HG03064 (cell line): ENCODE results near the gene HEATR1.
"Not testable (repeated sequence)": the region's sequence is repeated elsewhere in the genome, so short reads cannot be mapped to it uniquely, and the experiment has no call there.

Source experiments
- ATAC-seq: cut with Tn5 transposase; IDR thresholded peaks from one replicate; pipeline ENCODE4 v1.9.1; 2021; ENCODE audit warnings: low read depth; ENCODE audit not compliant: unreplicated experiment

The HEATR1 gene

DNA sequence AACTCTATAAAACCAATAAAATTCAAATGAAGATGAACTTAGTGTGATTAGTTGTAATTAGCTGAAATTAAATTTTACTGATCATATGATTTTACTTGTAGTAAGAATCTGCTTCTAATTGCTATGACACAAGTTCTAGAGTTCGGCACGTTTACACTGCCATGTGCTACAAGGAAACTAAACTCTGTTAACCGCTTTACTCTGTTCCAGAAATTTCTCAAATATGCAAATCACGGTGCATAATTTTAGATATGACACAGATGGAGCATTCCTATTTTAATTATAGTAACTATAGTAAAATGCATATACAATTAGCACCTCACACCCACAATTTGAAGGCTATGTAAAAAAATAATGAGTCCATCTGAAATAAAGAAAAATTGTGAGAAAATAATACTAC, 14.8 kb downstream of the HEATR1 start:
- ATAC-seq: no peak

DNA sequence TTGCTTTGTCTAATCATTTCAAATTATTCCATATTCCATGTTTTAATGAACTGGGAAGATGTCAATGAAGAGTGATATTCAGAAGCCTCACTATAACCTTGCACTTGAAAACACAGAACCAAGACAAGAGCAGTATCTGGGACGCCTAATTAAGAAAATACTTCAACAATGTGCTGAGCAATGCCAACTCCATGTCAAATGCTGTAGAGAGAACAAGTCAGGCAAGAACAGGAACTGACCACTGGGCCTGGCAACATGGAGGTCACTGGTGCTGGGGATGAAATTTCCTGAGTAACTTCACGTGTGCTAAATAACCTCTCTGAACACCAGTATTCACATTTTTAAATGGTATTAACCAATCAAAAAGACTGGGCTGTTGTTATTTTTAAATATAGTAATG, 22.8 kb downstream of the HEATR1 start:
- ATAC-seq: no peak

DNA sequence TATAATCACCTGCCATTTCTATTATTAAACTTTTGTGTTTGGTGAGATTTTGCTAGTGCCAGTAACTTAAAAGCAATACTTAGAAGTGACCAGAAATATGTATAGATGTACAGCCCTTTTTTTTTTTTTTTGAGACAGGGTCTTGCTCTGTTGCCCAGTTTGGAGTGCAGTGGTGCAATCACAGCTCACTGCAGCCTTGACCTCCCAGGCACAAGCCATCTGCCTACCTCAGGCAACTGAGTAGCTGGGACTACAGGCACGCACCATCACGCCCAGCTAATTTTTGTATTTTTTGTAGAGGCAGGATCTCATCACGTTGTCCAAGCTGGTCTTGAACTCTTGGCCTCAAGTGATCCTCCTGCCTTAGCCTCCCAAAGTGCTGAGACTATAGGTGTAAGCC, 23.9 kb downstream of the HEATR1 start:
- ATAC-seq: not testable (repeated sequence)

DNA sequence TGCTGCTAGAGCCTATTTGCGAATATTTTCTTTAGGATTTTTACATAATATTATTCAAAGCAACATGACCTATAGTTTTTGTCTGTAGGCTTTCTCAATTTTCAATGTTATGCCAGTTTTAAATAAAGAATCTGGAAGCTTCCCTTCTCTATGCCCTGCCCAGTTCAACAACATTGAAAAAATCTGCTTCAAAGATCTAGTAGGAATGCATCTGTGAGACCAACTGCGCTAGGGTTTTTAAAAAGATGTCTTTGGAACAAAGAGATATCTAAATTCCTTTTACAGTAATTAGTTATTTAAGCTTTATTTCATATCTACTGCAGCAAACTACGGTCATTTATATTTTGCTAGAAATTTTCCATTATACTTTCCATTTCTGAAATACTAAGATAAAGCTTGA, 25.7 kb downstream of the HEATR1 start:
- no peak for ATAC-seq

DNA sequence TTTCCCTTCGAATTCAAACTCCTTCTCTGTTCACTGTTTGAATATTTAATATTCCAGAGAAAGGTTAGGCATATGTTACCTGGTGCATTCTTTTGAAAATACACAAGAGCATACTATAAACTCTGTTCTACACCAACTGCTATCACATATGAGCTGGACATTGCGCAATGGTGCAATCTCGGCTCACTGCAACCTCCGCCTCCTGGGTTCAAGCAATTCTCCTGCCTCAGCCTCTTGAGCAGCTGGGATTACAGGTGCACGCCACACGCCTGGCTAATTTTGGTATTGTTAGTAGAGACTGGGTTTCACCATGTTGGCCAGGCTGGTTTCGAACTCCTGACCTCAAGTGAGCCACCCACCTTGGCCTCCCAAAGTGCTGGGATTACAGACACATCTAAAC, 27.3 kb downstream of the HEATR1 start:
- not testable (repeated sequence) for ATAC-seq

DNA sequence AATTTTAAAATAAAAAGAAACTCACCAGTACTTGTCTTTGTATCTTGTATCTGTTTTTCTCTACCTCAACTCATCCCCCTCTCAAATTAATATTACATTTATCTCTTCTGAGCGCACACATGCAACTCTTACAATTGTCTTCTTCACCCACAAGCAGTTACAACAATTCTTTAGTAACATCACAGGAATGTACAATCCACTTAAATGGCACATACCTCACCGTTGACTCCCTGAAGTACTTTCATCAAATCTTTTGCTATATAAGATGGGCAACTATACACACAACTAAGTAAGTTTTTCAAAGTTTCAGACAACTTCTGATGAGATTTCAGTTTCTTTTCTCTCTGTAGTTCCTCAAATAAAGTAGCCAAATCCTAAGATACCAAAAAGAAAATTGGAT, 28.3 kb downstream of the HEATR1 start:
- ATAC-seq: no peak

DNA sequence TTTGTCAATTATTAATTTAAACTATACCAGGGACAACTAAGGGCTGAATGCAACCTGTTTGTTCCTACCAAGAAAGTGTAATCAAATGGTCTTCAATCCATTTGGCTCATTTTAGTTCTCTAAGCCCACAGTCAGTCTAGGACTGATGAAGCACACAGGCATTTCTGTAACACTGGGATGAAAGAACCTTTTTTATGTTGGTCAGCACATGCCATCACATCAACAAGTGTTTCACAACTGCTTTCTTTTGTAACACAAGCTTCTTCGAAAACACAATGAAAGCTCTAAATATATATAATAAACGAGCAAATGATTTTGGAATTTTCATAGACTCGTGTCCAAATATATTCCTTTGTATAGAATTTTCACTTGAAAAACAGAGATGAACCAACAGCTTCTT, 28.8 kb downstream of the HEATR1 start:
- ATAC-seq: no peak

DNA sequence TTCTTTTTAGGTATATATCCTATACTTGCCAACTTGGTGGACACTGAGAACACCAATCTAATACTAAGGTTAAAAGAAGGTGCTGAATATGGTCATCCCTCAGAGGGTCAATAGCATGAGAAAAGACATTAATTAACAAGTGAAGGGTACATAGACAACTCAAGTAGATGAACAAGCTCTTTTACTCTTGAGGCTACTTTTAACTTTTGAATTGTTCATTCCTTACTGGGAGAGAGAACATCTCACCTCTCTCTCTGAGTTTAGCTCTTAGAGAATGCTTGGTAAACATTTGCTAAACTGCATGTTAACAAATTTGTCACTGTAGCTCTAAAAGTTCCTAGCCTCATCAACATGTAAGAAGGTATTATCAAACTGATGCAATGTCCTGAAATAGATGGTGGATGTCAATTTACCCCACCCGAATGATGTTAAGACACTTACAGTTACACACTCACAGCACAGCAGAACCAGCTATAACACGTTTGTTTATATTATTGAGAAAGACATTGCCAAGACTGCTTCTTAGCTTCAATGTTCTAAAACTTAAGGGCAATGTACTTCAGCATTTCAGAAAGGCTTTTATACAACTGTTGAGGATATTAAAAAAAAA, 35.9 kb downstream of the HEATR1 start:
- no peak for ATAC-seq

DNA sequence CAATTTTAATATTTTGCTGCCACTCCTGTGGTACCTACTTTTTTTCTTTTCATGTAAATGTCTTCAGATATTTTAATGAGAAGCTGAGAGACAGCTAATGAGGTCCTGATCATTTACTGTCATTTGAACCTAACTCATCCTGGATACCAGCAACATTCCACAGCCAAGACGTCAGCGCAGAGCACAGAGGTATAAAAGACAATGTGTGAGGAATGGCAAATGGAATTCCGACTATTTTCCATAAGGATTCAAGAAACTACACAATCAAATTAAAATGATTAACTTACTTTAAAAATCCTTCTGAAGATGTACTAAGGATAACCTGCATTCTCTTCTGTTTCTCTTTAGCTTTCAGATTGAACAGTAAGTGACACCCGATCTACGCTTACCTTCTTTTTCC, 38.8 kb downstream of the HEATR1 start:
- ATAC-seq: no peak

- ATAC-seq: no peak
These were observed 42.3 kb downstream of the HEATR1 start for GRCh38 chr1:236561976-236562375.

DNA sequence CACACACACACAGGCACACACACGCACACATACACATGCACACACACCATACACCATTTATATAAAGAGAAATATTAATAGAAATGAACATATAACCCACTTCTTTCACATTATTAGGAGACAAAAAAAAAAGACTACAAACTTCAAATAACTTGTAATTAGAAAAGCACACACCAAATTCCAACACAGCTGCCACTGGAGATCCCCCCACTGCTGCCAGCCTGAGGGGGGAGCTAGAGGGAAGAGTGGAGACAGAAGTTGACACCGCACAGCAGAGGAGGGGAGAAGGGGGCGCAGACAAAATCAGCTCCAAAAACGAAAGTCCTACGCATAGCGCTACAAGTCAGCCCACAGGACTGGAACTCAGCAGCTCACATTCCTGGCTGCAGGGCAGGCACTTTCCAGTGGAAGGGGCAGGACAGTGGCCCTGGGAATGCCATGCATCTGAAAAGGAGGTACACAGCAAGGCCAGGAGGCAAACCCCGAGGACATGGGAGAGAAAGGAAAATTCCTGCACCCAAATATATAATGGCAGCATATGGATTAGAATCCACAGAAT, 44.0 kb downstream of the HEATR1 start:
- ATAC-seq: no peak

- ATAC-seq: no peak
These were observed 45.5 kb downstream of the HEATR1 start for GRCh38 chr1:236558846-236559245.

DNA sequence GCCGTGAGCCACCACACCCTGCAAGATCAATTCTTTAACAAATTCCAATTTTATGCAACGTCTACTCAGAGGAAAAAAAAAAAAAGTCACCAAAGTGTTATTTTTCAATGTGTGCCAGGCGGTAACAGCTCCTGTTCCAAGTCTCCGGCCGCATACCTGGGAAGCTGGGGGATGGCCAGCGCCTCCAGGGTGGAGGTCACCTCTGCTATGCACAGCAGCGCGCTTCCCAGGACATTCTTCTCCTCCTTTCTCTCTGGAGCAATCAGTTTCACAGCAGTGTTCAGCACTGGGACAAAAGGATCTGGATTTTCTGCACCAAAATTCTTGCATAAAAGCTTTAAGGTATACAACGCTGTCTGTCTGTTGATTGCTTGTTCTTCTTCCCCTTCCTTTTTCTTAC, 46.2 kb downstream of the HEATR1 start:
- no peak for ATAC-seq

DNA sequence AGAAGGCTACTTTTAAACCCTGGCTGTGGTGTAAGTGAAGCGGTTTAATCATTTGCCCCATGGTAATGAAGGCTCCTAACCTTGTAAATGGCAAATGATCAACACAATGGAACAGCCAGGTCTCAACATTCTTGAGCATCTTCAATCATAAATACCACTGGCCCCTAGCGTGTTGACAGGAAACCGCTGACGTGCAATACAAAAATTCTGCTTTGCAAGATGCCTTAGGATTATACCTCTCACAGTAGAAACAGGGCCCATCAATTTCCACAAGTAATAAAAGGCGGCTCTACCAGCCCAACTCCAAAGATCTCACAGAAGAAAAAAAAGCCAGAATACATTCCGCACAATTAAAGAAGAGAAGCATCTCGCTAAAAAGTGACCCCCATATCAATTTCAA, 47.7 kb downstream of the HEATR1 start:
- ATAC-seq: no peak

DNA sequence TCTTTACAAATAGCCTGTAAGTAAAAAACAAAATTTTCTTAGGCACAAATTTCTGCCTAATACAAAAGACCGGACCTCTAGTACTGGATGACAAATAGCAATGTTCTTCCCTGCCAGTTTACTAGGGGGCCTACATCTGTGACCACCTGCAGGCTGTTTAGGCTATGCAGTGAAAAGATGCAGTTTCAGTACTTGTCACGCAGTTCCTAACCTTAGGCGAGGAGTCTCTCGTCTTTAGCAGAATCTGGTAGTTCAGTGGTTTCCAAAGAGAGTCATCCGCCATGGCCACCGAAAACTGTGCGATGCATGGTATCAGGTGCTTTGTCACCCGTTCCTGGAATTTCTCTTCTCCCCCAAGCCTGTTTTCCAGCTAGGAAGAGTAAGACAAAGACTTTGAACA, 50.9 kb downstream of the HEATR1 start:
- no peak for ATAC-seq

DNA sequence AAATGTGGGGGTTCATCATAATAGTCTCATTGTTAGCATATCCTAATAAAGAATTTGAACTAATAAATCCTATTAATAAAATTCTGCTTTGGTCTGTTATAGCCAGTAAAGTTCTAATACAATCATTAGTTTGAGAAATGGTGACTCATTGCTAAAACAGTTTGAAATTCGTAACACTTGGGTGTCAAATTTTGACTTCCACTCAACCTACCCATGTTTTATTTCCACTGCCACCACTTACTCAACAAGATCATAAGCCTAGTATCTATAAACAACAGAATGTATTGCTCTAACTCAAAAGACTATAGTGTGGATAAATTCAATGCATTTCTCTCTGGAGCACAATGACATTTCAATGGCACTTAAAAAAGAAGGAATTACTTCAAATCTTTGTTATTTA, 51.4 kb downstream of the HEATR1 start:
- no peak for ATAC-seq

DNA sequence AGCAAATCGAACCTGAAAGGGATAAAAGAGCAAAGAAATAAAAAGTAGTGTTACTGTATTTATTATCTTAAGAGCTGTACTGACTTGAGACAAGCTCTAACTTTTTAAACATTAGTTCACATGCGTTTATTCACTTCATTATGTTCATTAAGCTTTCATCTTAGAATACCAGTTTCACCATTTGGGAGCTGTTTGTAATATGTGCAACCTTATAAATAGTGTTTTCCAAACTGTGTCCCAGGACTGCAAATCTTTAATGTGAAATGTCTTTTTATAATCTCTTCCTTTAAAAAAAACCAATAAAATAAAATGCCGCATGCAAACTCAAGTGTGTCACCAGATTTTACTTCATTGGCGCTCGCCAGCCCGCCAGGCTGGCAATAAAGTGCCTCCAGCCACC, 52.2 kb downstream of the HEATR1 start:
- ATAC-seq: no peak

GRCh38 chr1:236550961-236551851, 53.1 kb downstream of the HEATR1 start:
- no peak for ATAC-seq

DNA sequence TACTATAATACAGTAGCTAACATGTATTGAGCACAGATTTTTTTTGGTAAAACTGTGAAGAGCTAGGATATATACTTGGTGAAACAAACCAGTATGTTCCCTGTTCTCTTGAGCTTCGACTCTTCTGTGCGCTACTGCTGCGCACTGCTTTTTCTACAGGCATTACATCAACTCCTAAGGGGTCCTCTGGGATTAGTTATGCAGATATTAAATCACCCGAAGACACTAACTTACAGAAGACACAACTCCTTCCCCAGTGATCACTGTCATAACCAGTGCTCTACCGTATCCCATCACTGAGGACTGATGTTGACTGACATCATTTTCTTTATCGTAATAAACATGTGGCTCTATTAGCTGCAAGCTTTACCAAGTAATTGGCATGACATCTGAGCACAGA, 55.9 kb downstream of the HEATR1 start:
- no peak for ATAC-seq

- ATAC-seq: no peak
These were observed 58.6 kb downstream of the HEATR1 start for GRCh38 chr1:236545621-236546169.

DNA sequence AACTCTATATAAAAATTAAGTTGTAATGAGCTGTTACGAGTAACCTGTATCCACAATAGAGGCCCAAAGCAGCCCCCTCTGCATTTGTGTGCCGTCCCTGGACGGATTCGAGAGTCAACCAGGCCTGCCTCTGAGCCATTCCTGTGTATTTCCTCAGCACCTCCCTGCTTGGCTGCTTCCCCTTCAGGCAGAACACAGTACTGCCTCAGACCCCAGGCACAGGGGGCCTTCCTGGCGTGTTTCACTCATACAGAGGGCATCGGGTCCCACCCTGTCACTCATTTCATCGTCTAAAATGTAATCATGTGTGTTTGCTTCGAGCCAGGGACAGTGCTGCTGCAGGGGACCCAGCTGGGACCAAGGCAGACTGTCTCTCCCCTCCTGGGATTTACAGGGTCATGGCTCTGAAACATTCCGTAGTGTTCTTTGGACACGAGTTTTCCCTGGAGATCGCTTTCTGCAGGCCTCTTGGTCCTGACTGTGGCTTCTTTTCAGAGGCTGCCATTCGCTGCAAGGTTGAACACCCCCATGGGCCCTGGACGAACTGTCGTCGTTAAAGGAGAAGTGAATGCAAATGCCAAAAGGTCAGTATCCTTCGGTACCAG, 61.1 kb downstream of the HEATR1 start:
- ATAC-seq: no peak
